ENCODE results near the gene SPOCK1. TPM values are rescaled to one million over a fixed set of nuclear protein-coding genes. Genes with fewer than 3 reads are reported as not detected.

The SPOCK1 gene
- total and polyA plus RNA-seq, 8 donors = 0.46 to 15.6 (median 9.2) TPM

DNA sequence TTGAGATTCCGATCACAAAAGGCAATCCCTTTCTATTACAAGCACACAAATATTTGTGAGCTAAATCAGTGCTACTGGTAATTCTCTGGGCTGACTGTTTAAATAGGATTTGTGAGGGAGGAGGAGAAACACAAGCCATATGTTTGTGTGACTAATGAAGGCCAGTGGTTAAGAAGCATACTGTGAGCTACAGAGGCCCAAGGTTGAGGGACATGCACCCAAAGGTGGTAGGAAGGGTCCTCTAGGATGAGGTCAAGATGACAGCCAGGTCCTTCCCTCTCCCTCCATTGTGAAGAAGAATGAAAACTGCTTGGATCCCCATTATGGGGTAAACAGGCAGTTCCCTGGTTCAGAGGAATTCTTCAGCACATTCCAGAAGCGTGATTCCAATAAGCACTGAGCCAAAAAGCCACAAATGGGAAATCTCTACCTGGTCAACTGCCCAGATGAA lies 83.9 kb downstream of the SPOCK1 start:
- Histone ChIP-seq H3K27me3 (no peaks in the 10 kb centered on the region), H3K4me1 (peaks cover 0 to 15% (median 0%) of the 10 kb centered on the region in 4 donors), H3K9me3 (peaks cover 0 to 13% (median 10%) of the 10 kb centered on the region in 4 donors), H3K4me3 (no peak overlapping the region), H3K36me3 (no peaks in the 10 kb centered on the region), H3K27ac (no peak overlapping the region)
- WGBS, 5 donors = 65 to 81% (median 66%) methylated on average over 2 of the region's 2 CpGs
- no peak for TF ChIP-seq EP300 (IDR thresholded peaks at IDR 0.05)
- TF ChIP-seq POLR2A (IDR thresholded peaks at IDR 0.05) = no peak
- TF ChIP-seq, protein P1, sequence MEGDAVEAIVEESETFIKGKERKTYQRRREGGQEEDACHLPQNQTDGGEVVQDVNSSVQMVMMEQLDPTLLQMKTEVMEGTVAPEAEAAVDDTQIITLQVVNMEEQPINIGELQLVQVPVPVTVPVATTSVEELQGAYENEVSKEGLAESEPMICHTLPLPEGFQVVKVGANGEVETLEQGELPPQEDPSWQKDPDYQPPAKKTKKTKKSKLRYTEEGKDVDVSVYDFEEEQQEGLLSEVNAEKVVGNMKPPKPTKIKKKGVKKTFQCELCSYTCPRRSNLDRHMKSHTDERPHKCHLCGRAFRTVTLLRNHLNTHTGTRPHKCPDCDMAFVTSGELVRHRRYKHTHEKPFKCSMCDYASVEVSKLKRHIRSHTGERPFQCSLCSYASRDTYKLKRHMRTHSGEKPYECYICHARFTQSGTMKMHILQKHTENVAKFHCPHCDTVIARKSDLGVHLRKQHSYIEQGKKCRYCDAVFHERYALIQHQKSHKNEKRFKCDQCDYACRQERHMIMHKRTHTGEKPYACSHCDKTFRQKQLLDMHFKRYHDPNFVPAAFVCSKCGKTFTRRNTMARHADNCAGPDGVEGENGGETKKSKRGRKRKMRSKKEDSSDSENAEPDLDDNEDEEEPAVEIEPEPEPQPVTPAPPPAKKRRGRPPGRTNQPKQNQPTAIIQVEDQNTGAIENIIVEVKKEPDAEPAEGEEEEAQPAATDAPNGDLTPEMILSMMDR (IDR thresholded peaks at IDR 0.05) = no peak
- TF ChIP-seq POLR2AphosphoS5 (IDR thresholded peaks at IDR 0.05) = no peak
- intact Hi-C loops (cut with DNase I; ENCODE audit: low total_unique reads) = no loop called here
- no peak for DNase-seq

DNA sequence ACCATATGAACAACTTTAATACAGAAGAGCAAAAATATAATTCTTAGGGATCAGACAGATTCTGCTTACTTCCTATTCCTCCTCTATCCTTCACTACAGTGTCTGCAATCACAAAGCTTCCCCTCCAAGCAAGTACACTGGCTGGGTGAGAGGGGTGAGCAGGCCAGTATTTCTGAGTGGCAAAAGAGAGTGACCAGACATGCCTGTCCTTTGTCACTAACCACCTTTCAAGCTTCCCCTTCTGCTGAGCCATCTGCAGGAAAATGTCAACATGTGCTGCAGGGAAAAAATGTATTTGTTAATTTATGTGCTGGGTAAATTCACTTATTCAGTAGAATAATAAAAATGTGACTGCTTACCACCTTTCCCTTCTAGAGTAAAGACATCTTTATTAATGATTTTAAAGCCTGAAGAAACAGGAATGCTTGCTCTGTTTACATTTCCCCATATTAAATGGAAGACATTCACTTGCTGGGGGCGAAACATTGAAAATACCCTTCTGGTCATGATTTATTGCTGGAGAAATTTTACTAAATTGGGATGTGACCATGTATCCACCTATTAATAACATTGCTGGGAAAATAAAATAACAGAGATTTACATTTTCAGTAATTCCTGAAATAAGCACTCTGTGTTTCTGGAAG lies 84.9 kb downstream of the SPOCK1 start:
- Histone ChIP-seq H3K27ac (no peak overlapping the region), H3K4me3 (no peak overlapping the region), H3K27me3 (no peaks in the 10 kb centered on the region), H3K36me3 (no peaks in the 10 kb centered on the region), H3K4me1 (peaks cover 0 to 15% (median 0%) of the 10 kb centered on the region in 4 donors), H3K9me3 (peaks cover 0 to 13% (median 10%) of the 10 kb centered on the region in 4 donors)
- WGBS, 5 donors = 49 to 62% (median 59%) methylated on average over 1 of the region's 1 CpG
- TF ChIP-seq POLR2AphosphoS5 (IDR thresholded peaks at IDR 0.05) (no peak), POLR2A (IDR thresholded peaks at IDR 0.05) (no peak), EP300 (IDR thresholded peaks at IDR 0.05) (no peak)
- TF ChIP-seq, protein P1 (IDR thresholded peaks at IDR 0.05) = no peak
- intact Hi-C loops (cut with DNase I; ENCODE audit: low total_unique reads) = no loop called here
- DNase-seq = no peak

GRCh38 chr5:137412136-137412535 lies 87.0 kb downstream of the SPOCK1 start:
- DNase-seq = no peak
- Histone ChIP-seq H3K27ac (no peak overlapping the region), H3K36me3 (no peaks in the 10 kb centered on the region), H3K9me3 (peaks cover 0 to 13% (median 10%) of the 10 kb centered on the region in 4 donors), H3K4me1 (peaks cover 0 to 15% (median 0%) of the 10 kb centered on the region in 4 donors), H3K4me3 (no peak overlapping the region), H3K27me3 (no peaks in the 10 kb centered on the region)
- intact Hi-C loops (cut with DNase I; ENCODE audit: low total_unique reads) = no loop called here
- TF ChIP-seq EP300 (IDR thresholded peaks at IDR 0.05) (no peak), POLR2A (IDR thresholded peaks at IDR 0.05) (no peak), POLR2AphosphoS5 (IDR thresholded peaks at IDR 0.05) (no peak)
- TF ChIP-seq, protein P1 (IDR thresholded peaks at IDR 0.05) = no peak
- 95 to 100% (median 100%) methylated on average over 1 of the region's 1 CpG for WGBS, 5 donors

- TF ChIP-seq POLR2A (IDR thresholded peaks at IDR 0.05) (no peak), EP300 (IDR thresholded peaks at IDR 0.05) (no peak), POLR2AphosphoS5 (IDR thresholded peaks at IDR 0.05) (no peak)
- TF ChIP-seq, protein P1 (IDR thresholded peaks at IDR 0.05) = no peak
- Histone ChIP-seq H3K9me3 (peaks cover 0 to 2% (median 0%) of the 10 kb centered on the region in 4 donors), H3K27me3 (no peaks in the 10 kb centered on the region), H3K4me3 (no peak overlapping the region), H3K4me1 (peaks cover 0 to 15% (median 0%) of the 10 kb centered on the region in 4 donors), H3K36me3 (no peaks in the 10 kb centered on the region), H3K27ac (no peak overlapping the region)
- intact Hi-C loops (cut with DNase I; ENCODE audit: low total_unique reads) = no loop called here
- WGBS, 5 donors = 61 to 71% (median 63%) methylated on average over 4 of the region's 4 CpGs
- DNase-seq = no peak
Observed at GRCh38 chr5:137410234-137411010, 88.7 kb downstream of the SPOCK1 start.

Measured in stomach (tissue), 9 donors.